A673 (cell line): ENCODE results near the gene LGMN. TPM values are rescaled to one million over a fixed set of nuclear protein-coding genes. Genes with fewer than 3 reads are reported as not detected.
A peak's percentile ranks its signal among the peaks of the same experiment; 100 is the strongest.

Source experiments
- Bru-seq: library from RNA; stranded (reverse); fragments of 400-500 nt; gene quantifications from one replicate; lab custom pipeline; 2021; lab: Mats Ljungman, UMichigan
- BruChase-seq, 2 experiments: library from RNA; stranded (reverse); fragments of 400-500 nt; gene quantifications; one replicate each; lab custom pipeline; 2021; lab: Mats Ljungman, UMichigan
- BruUV-seq: library from RNA; stranded (reverse); fragments of 400-500 nt; replicated peaks from 2 replicates; lab custom pipeline; 2021; lab: Mats Ljungman, UMichigan
- CTCF ChIA-PET: fragments of 300-600 bp; sonication (Branson Sonifier 250); formaldehyde crosslinking; loops from one replicate; lab custom pipeline; 2022; ENCODE audit warnings: antibody characterized with exemption; lab: Charles Lee
- POLR2A ChIA-PET: fragments of 300-600 bp; sonication (Branson Sonifier 250); formaldehyde crosslinking; loops from one replicate; lab custom pipeline; 2022; ENCODE audit warnings: antibody characterized with exemption; ENCODE audit not compliant: low non-redundant PET; lab: Charles Lee
- DNase-seq: peaks from one replicate; pipeline ENCODE4 v3.0.0-alpha.2; 2015; ENCODE audit warnings: low spot score
- H3K27ac ChIP-seq: fragments of 200-600 bp; sonication (generic); 2 replicates; pipeline ENCODE4 v1.5.1; 2016; ENCODE audit warnings: mixed run types, low read depth, mild to moderate bottlenecking, mixed read lengths, antibody characterized with exemption, low read length; ENCODE audit not compliant: poor library complexity, severe bottlenecking
- H3K27me3 ChIP-seq: fragments of 200-600 bp; sonication (generic); replicated peaks from 2 replicates; pipeline ENCODE4 v1.6.1; 2017; ENCODE audit warnings: mixed run types, low read depth, mild to moderate bottlenecking, mixed read lengths, antibody characterized with exemption, low read length; ENCODE audit not compliant: insufficient read depth, poor library complexity
- H3K36me3 ChIP-seq: fragments of 200-600 bp; sonication (generic); 2 replicates; pipeline ENCODE4 v1.6.1; 2016; ENCODE audit warnings: mixed run types, mild to moderate bottlenecking, mixed read lengths, antibody characterized with exemption, low read length; ENCODE audit not compliant: insufficient read depth, poor library complexity, severe bottlenecking
- H3K4me1 ChIP-seq: fragments of 200-600 bp; sonication (generic); 2 replicates; pipeline ENCODE4 v1.6.1; 2017; ENCODE audit warnings: mixed run types, mild to moderate bottlenecking, mixed read lengths, antibody characterized with exemption, low read length; ENCODE audit not compliant: insufficient read depth, poor library complexity, severe bottlenecking
- H3K4me3 ChIP-seq: fragments of 200-600 bp; sonication (generic); 2 replicates; pipeline ENCODE4 v1.5.1; 2016; ENCODE audit warnings: low read depth, mixed run types, mild to moderate bottlenecking, mixed read lengths, low read length; ENCODE audit not compliant: poor library complexity, severe bottlenecking
- H3K9me3 ChIP-seq: fragments of 200-600 bp; sonication (generic); 2 replicates; pipeline ENCODE4 v1.6.1; 2016; ENCODE audit warnings: mixed run types, low read depth, mild to moderate bottlenecking, mixed read lengths, antibody characterized with exemption, low read length; ENCODE audit not compliant: poor library complexity, severe bottlenecking
- CTCF ChIP-seq: fragments of 300-800, 200-600 bp; sonication (generic); conservative IDR thresholded peaks from 2 replicates; pipeline ENCODE4 v1.5.1; 2017; ENCODE audit warnings: low read depth, mild to moderate bottlenecking, antibody characterized with exemption, low read length, moderate library complexity, mixed read lengths
- EZH2 ChIP-seq: fragments of 200-600 bp; sonication (generic); IDR thresholded peaks from 2 replicates; pipeline ENCODE4 v1.6.1; 2017; ENCODE audit warnings: borderline replicate concordance, low read depth, mild to moderate bottlenecking, mixed read lengths, antibody characterized with exemption, low read length; ENCODE audit not compliant: poor library complexity, severe bottlenecking
- intact Hi-C: fragments of 100-400 bp; cut with micrococcal nuclease; formaldehyde crosslinking; loops from one replicate; pipeline ENCODE4 v1.10.0; 2022; ENCODE audit not compliant: unreplicated experiment
- long read RNA-seq: library from polyadenylated mRNA; stranded (forward); transcript quantifications from one replicate; pipeline ENCODE4 v2.0.0, GENCODE V29; 2022
- total RNA-seq: library from RNA; stranded (reverse); gene quantifications from 2 replicates; pipeline ENCODE4 v1.2.3, GENCODE V29; 2021

LGMN gene
- total RNA-seq: 34.6 and 39.8 TPM in 2 replicates
- Bru-seq, nascent RNA: percentile 57 among the genes with signal in this experiment
- percentile 58 among the genes with signal in this experiment for BruChase-seq, experiment 1, labeled RNA remaining after a 2-hour chase
- percentile 59 among the genes with signal in this experiment for BruChase-seq, experiment 2, labeled RNA remaining after a 6-hour chase
- long read RNA-seq, transcript LGMN-216 (13 exons, 1,797 nt): minor isoform, 5 of 117 reads
- long read RNA-seq, transcript LGMN-201 (14 exons, 2,055 nt): major isoform, 95 of 117 reads
- long read RNA-seq, partial matches to known transcripts: 3 of 117 reads
- long read RNA-seq, other reads (novel, unspliced or antisense): 11 of 117 reads

DNA sequence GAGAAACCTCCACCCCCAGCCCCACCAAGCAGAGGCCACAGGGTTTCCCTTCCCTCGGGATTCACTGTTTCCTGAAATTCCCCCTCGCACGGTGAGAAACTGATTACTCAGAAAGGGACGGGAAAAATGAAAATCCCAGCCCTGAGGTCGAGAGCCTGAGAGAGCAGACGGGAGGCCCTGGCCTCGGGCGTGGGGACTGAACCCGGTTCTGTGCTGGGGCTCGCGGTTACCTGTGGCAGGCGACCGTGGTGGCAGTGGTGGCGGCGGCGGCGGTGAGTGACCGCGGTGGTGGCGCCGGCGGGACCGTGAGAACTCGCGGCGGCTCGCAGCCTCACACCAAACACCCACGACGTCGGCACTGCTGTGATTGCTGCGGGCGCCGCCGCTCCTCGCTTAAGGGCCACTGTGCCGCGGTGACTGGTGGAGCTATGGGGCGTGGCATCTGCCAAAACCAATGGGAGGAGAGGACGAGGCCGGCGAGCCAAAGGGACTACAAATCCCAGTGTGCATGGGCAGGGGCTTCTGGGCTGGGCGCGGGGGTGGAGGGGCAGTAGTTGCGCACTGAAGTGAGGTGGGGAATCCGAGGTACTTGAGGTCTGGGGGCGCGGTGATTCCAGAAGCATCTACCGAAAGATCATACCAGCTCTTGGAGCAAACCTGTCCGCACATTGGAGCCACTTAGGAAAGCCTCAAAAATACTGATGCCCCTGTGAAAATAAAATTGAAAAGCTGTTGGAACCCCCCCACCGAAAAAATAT lies at the start of gene LGMN:
LGMN (minus strand) TSS at position 369 of the 758 bp plus-strand sequence. CDS start 15,841 bp downstream, outside the sequence.
- H3K36me3 ChIP-seq: no peaks in the 10 kb centered on the region
- TF ChIP-seq CTCF (no peak), EZH2 (no peak)
- no peaks in the 10 kb centered on the region for H3K27me3 ChIP-seq
- BruUV-seq: no TSS peak
- intact Hi-C loops: loop anchor here (1.0 to 5.0 kb wide), 2 partner anchors 34 to 44 kb away; partner anchors contain the start of gene GOLGA5
- H3K9me3 ChIP-seq: no peaks in the 10 kb centered on the region
- POLR2A ChIA-PET: interaction anchor here (0.5 to 0.6 kb wide), 2 partner anchors 104 to 205 kb away, joined by 4 to 10 read pairs; no protein-coding TSS in a partner anchor
- CTCF ChIA-PET: interaction anchor here (0.7 to 1.6 kb wide), 2 partner anchors 36 to 62 kb away, joined by 3 read pairs; no protein-coding TSS in a partner anchor
- peaks cover 6% of the 10 kb centered on the region for H3K4me1 ChIP-seq
- DNase-seq: peak; percentile 97
- H3K27ac ChIP-seq: peak within 1 kb of the TSS; percentile 77
- H3K4me3 ChIP-seq: peak within 1 kb of the TSS; percentile 83

- peak overlapping the region; percentile 64 for H3K4me3 ChIP-seq
- H3K27me3 ChIP-seq: no peaks in the 10 kb centered on the region
- H3K27ac ChIP-seq: peak overlapping the region; percentile 80
- H3K36me3 ChIP-seq: peaks cover 13% of the 10 kb centered on the region
- TF ChIP-seq CTCF (no peak), EZH2 (no peak)
- no TSS peak for BruUV-seq
- POLR2A ChIA-PET: no interaction called here
- peaks cover 5% of the 10 kb centered on the region for H3K9me3 ChIP-seq
- CTCF ChIA-PET: no interaction called here
- peaks cover 5% of the 10 kb centered on the region for H3K4me1 ChIP-seq
- DNase-seq: no peak
- intact Hi-C loops: loop anchor here (5.0 kb wide), 1 partner anchor 48 kb away; the partner anchor contains the start of gene LGMN
Observed at GRCh38 chr14:92794961-92795360, 46.5 kb upstream of the LGMN start.

DNA sequence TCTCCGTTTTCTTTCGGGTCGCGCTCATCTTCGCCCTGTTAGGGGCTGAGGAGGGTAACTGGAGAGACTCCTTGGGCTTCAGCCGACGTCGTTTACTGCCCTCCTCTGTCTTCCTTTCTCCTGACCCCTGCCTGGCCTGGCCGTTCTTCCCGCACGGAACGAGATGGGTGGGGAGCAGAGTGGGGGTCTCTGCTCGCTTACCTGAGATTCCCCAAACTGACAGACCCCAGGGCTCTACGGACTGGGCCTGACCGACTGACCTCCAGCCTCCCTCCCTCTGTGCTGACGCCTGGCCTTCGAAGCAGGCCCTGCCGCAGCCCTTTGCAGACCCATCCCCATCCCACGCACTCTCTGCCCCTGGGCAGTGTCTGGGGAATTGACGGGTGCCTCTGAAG lies 46.1 kb upstream of the LGMN start:
- peaks cover 5% of the 10 kb centered on the region for H3K4me1 ChIP-seq
- peak overlapping the region; percentile 80 for H3K27ac ChIP-seq
- peak overlapping the region; percentile 64 for H3K4me3 ChIP-seq
- CTCF ChIA-PET: no interaction called here
- peaks cover 13% of the 10 kb centered on the region for H3K36me3 ChIP-seq
- peaks cover 9% of the 10 kb centered on the region for H3K9me3 ChIP-seq
- TF ChIP-seq EZH2 (no peak), CTCF (no peak)
- POLR2A ChIA-PET: no interaction called here
- H3K27me3 ChIP-seq: no peaks in the 10 kb centered on the region
- intact Hi-C loops: loop anchor here (5.0 kb wide), 1 partner anchor 47 kb away; the partner anchor contains the start of gene LGMN
- BruUV-seq: no TSS peak
- DNase-seq: peak; percentile 7
